NCI-H146 treated with DMSO at 0.1 percent for 48 hours (cell line): ENCODE results near the gene CD93.

Experiments
- DNase-seq: peaks from one replicate; lab custom pipeline; 2025; ENCODE audit not compliant: unreplicated experiment; lab: John Stamatoyannopoulos, UW

CD93 gene

GRCh38 chr20:23039136-23039875, 46.8 kb downstream of the CD93 start:
- no peak for DNase-seq

- DNase-seq: peak; percentile 38
Measured at GRCh38 chr20:23037017-23037481, 49.1 kb downstream of the CD93 start.

DNA sequence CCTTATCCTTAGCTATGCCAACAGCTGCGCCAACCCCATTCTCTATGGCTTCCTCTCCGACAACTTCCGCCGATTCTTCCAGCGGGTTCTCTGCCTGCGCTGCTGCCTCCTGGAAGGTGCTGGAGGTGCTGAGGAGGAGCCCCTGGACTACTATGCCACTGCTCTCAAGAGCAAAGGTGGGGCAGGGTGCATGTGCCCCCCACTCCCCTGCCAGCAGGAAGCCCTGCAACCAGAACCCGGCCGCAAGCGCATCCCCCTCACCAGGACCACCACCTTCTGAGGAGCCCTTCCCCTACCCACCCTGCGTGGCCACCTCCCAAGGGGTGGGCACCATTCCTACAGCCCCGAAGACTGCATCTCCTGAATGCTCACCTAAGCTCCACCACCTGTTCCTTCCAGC, 49.8 kb downstream of the CD93 start:
- DNase-seq: no peak

DNA sequence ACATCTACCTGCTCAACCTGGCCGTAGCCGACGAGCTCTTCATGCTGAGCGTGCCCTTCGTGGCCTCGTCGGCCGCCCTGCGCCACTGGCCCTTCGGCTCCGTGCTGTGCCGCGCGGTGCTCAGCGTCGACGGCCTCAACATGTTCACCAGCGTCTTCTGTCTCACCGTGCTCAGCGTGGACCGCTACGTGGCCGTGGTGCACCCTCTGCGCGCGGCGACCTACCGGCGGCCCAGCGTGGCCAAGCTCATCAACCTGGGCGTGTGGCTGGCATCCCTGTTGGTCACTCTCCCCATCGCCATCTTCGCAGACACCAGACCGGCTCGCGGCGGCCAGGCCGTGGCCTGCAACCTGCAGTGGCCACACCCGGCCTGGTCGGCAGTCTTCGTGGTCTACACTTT, 50.4 kb downstream of the CD93 start:
- no peak for DNase-seq

DNA sequence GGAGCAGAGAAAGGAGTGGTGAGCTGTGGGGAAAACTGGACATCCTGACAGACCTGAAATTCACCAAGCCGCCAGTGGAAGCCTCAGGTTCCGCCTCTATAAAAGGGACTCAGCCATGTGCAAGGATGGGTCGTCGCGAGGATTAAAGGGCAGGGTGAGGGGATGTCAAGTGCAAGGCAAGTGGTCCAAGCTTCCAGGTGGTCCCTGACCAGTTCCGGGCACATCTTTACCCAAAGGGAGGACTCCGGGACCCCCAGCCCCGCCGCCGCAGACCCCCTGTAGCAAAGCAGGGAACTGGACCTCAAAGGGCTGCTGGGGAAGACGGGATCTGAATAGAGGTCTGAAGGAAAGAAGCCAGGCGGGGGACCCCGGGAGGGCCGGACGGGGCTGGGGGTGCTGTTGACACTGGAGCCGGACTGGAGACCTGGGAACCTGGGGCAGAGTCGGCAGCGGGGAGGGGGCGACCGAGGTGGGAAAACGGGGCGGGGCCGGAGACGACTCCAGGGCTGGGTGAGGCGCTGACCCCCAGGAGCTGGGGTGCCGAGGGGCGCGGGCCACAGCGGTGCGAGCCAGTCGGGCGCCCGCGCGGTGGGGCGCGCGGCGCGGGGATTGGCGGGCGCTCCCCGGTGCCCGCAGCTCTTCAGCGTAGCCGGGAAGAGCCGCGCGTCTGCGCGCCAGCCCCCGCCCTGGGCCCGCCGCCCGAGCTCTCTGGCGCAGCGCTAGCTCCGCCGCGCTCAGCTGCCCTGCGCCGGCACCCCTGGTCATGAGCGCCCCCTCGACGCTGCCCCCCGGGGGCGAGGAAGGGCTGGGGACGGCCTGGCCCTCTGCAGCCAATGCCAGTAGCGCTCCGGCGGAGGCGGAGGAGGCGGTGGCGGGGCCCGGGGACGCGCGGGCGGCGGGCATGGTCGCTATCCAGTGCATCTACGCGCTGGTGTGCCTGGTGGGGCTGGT, 51.1 kb downstream of the CD93 start, which contains the start of gene SSTR4:
Gene SSTR4, plus strand, starts transcription at position 592 of the 951 bp plus-strand sequence. Its CDS starts 172 bp downstream, at position 764.
- DNase-seq: no peak

GRCh38 chr20:23033918-23034317, 52.2 kb downstream of the CD93 start:
- no peak for DNase-seq

GRCh38 chr20:23032750-23033078, 53.4 kb downstream of the CD93 start:
- DNase-seq: no peak

- DNase-seq: no peak
Measured at GRCh38 chr20:23032056-23032749, 53.9 kb downstream of the CD93 start.

DNA sequence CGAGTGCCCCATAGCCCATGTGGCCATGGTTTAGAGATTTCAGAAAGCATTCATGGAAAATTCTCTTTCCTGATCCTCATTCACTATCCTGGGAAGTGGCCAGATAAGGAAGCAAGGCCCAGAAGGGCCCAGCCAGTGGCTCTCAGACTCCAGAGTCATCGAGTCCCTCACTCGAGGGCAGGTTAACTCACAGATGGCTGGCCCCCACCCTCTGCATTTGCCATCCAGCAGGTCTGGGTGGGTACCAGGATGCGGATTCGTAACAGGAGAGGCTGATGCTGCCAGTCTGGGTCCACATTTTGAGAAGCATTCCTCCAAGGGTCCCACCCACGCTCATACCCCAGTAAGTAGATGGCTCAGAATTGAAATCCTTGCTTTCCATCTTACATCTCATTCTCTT, 54.8 kb downstream of the CD93 start:
- DNase-seq: no peak
